Measurements from ENCODE around the gene ATP6V0B. TPM values are rescaled to one million over a fixed set of nuclear protein-coding genes. Genes with fewer than 3 reads are reported as not detected.

ATP6V0B gene
- total and polyA plus RNA-seq, 2 of the 13 experiments (the other 11 are each of a cell fraction or from before 2014, with no cell fraction given): 157 to 161 TPM

DNA sequence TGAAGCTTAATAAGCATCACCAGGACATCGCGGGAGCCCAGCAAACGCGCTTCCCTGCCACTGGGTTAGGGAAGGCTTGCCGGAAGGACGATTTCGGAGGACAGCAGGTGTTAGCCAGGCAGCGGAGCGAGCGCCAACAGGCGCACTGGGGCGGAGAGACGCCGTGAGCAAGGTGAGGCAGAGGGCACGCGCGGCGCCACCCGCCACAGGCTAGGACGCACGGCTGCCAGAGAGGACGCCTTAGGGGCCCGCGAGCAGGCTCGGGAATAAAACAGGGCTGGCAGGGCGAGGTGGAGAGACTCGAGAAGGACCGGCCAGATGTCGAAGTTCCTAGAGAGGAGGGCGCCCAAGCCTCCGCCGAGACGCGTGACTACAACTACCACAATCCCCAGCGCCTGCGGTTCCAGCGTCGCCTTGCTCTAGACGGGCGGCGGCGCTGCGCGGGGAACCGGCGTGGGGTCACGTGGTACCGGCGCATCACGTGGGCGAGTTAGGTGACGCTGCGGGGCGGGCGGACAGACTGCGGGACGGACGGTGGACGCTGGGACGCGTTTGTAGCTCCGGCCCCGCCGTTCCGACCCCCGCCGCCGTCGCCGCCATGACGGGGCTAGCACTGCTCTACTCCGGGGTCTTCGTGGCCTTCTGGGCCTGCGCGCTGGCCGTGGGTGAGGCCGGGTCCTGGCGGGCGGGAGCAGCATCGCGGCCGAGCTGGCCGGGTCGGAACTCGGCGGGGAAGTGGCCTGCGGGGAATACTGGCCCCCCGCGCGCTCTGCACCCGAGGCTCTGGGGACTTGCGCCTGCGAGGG lies at the start of gene ATP6V0B (continued):
- TF ChIP-seq ZNF550 (CRISPR knock-in tag; IDR thresholded peaks at IDR 0.05; ENCODE audit: borderline replicate concordance): no peak
- TF ChIP-seq NR1H2 (CRISPR knock-in tag; IDR thresholded peaks at IDR 0.05; ENCODE audit: borderline replicate concordance, low read depth): no peak; the same call in 1 of the 2 replicates
- TF ChIP-seq KDM5B (CRISPR knock-in tag; IDR thresholded peaks at IDR 0.05; ENCODE audit: borderline replicate concordance): no peak
- no peak for TF ChIP-seq PRPF4 (IDR thresholded peaks at IDR 0.05; ENCODE audit: low read depth, low read length, poor library complexity, severe bottlenecking)
- TF ChIP-seq, protein P1, sequence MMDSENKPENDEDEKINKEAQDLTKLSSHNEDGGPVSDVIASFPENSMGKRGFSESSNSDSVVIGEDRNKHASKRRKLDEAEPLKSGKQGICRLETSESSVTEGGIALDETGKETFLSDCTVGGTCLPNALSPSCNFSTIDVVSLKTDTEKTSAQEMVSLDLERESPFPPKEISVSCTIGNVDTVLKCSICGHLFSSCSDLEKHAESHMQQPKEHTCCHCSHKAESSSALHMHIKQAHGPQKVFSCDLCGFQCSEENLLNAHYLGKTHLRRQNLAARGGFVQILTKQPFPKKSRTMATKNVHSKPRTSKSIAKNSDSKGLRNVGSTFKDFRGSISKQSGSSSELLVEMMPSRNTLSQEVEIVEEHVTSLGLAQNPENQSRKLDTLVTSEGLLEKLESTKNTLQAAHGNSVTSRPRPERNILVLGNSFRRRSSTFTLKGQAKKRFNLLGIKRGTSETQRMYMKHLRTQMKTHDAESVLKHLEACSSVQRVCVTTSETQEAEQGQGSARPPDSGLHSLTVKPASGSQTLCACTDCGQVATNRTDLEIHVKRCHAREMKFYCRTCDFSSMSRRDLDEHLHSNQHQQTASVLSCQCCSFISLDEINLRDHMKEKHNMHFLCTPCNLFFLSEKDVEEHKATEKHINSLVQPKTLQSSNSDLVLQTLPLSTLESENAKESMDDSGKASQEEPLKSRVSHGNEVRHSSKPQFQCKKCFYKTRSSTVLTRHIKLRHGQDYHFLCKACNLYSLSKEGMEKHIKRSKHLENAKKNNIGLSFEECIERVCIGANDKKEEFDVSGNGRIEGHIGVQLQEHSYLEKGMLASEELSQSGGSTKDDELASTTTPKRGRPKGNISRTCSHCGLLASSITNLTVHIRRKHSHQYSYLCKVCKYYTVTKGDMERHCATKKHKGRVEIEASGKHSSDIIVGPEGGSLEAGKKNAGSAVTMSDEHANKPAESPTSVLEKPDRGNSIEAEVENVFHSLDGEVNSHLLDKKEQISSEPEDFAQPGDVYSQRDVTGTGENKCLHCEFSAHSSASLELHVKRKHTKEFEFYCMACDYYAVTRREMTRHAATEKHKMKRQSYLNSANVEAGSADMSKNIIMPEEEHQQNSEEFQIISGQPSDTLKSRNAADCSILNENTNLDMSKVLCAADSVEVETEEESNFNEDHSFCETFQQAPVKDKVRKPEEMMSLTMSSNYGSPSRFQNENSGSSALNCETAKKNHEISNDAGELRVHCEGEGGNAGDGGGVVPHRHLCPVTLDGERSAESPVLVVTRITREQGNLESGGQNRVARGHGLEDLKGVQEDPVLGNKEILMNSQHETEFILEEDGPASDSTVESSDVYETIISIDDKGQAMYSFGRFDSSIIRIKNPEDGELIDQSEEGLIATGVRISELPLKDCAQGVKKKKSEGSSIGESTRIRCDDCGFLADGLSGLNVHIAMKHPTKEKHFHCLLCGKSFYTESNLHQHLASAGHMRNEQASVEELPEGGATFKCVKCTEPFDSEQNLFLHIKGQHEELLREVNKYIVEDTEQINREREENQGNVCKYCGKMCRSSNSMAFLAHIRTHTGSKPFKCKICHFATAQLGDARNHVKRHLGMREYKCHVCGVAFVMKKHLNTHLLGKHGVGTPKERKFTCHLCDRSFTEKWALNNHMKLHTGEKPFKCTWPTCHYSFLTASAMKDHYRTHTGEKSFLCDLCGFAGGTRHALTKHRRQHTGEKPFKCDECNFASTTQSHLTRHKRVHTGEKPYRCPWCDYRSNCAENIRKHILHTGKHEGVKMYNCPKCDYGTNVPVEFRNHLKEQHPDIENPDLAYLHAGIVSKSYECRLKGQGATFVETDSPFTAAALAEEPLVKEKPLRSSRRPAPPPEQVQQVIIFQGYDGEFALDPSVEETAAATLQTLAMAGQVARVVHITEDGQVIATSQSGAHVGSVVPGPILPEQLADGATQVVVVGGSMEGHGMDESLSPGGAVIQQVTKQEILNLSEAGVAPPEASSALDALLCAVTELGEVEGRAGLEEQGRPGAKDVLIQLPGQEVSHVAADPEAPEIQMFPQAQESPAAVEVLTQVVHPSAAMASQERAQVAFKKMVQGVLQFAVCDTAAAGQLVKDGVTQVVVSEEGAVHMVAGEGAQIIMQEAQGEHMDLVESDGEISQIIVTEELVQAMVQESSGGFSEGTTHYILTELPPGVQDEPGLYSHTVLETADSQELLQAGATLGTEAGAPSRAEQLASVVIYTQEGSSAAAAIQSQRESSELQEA (CRISPR knock-in tag; IDR thresholded peaks at IDR 0.05; ENCODE audit: not compliant biosample characterization): peak; percentile 77
- TF ChIP-seq ZNF841 (CRISPR knock-in tag; IDR thresholded peaks at IDR 0.05; ENCODE audit: borderline replicate concordance): no peak
- TF ChIP-seq, protein P2, sequence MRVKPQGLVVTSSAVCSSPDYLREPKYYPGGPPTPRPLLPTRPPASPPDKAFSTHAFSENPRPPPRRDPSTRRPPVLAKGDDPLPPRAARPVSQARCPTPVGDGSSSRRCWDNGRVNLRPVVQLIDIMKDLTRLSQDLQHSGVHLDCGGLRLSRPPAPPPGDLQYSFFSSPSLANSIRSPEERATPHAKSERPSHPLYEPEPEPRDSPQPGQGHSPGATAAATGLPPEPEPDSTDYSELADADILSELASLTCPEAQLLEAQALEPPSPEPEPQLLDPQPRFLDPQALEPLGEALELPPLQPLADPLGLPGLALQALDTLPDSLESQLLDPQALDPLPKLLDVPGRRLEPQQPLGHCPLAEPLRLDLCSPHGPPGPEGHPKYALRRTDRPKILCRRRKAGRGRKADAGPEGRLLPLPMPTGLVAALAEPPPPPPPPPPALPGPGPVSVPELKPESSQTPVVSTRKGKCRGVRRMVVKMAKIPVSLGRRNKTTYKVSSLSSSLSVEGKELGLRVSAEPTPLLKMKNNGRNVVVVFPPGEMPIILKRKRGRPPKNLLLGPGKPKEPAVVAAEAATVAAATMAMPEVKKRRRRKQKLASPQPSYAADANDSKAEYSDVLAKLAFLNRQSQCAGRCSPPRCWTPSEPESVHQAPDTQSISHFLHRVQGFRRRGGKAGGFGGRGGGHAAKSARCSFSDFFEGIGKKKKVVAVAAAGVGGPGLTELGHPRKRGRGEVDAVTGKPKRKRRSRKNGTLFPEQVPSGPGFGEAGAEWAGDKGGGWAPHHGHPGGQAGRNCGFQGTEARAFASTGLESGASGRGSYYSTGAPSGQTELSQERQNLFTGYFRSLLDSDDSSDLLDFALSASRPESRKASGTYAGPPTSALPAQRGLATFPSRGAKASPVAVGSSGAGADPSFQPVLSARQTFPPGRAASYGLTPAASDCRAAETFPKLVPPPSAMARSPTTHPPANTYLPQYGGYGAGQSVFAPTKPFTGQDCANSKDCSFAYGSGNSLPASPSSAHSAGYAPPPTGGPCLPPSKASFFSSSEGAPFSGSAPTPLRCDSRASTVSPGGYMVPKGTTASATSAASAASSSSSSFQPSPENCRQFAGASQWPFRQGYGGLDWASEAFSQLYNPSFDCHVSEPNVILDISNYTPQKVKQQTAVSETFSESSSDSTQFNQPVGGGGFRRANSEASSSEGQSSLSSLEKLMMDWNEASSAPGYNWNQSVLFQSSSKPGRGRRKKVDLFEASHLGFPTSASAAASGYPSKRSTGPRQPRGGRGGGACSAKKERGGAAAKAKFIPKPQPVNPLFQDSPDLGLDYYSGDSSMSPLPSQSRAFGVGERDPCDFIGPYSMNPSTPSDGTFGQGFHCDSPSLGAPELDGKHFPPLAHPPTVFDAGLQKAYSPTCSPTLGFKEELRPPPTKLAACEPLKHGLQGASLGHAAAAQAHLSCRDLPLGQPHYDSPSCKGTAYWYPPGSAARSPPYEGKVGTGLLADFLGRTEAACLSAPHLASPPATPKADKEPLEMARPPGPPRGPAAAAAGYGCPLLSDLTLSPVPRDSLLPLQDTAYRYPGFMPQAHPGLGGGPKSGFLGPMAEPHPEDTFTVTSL (CRISPR knock-in tag; IDR thresholded peaks at IDR 0.05; ENCODE audit: borderline replicate concordance): no peak
- no peak for TF ChIP-seq ZBTB1 (CRISPR knock-in tag; IDR thresholded peaks at IDR 0.05; ENCODE audit: borderline replicate concordance)
- TF ChIP-seq PCBP1 (IDR thresholded peaks at IDR 0.05; ENCODE audit: borderline replicate concordance, low read depth, low read length): no peak
- TF ChIP-seq CBX5 (CRISPR knock-in tag; IDR thresholded peaks at IDR 0.05; ENCODE audit: borderline replicate concordance): peak; percentile 52; the same call in 1 of the 2 replicates
- peak; percentile 81 for TF ChIP-seq ZNF124 (CRISPR knock-in tag; IDR thresholded peaks at IDR 0.05)
- no peak for TF ChIP-seq CHCHD3 (CRISPR knock-in tag; IDR thresholded peaks at IDR 0.05)
- TF ChIP-seq SIX1 (CRISPR knock-in tag; IDR thresholded peaks at IDR 0.05; ENCODE audit: borderline replicate concordance): no peak

Data from HepG2 (cell line).